ENCODE measurements around the gene DNAJB1.
"Not testable (repeated sequence)": the region's sequence is repeated elsewhere in the genome, so short reads cannot be mapped to it uniquely, and the experiment has no call there.

Gene DNAJB1

DNA sequence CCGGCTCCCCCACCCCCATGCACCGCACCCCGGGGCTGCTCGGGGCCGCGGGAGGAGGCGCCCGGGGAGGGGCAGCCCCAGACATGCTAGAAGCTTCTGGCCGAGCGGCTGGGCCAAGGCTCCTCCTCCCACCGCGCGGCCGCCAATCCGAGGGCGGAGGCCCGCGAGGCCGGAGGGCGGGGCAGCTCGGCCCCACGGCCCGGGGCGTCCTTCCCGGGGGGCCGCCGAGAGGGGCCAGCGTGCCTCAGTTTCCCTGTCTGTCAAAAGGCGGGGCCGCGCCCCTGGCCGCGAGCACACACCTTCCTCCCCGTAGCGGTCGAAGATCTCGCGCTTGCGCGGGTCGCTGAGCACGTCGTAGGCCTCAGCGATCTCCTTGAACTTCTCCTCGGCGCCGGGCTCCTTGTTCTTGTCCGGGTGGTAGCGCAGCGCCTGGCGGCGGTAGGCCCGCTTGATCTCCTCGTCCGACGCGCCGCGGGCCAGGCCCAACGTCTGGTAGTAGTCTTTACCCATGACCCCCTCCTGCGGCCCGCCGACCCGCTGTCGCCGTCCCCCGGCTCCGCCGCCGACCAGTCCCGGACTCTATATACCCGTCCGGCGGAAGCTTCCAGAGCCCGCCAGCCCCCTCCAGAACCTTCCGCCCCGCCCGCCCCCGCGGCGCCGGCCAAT is at the start of gene DNAJB1:
Gene DNAJB1, minus strand, starts transcription at position 558 of the 666 bp plus-strand sequence. Its CDS starts 48 bp downstream, at position 510.
- DNase-seq (ENCODE audit: low read depth): peak; percentile 53

DNA sequence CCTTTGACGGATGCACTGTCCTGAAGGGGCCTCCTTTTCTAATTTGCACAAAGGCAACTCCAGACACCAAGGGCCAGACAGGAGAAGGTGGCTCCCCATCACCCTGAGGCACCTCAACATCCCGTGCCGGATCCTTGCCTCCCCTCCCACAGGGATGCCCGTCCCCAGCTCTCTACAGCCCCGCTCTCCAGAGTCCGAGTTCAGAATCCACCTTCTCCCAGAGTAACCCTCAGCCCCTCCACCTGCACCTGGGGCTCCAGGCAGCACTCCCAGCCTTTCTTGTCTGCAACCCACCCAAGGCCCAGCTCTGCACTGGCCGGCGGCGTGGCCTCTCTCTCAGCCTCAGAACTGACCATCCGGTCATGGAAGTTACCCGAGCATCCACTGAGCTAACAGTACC is 48.9 kb upstream of the DNAJB1 start:
- DNase-seq (ENCODE audit: low read depth): no peak

DNA sequence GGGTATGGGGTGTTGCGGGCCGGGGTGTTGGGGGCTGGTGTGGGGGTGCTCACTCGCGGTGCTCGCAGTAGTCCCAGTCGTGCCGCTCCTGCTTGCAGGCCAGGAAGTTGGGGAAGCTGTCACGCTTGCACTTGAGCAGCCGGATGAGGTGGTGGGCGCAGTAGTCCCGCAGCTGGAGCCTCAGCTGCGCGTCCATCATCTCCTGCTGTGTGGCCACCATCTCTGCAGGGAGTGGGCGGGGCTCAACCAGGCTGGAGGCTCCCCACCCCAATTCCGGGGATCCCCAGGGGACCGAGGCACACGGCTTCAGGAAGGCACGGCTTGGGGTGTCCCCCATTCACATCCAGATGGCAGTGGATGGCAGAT is 48.5 kb upstream of the DNAJB1 start:
- no peak for DNase-seq (ENCODE audit: low read depth)

- no peak for DNase-seq (ENCODE audit: low read depth)
These were observed 47.8 kb upstream of the DNAJB1 start for GRCh38 chr19:14565765-14566711.

- DNase-seq (ENCODE audit: low read depth): no peak
These were observed 47.1 kb upstream of the DNAJB1 start for GRCh38 chr19:14565298-14565679.

GRCh38 chr19:14564652-14565297 is 46.6 kb upstream of the DNAJB1 start:
- not testable (repeated sequence) for DNase-seq (ENCODE audit: low read depth)

- no peak for DNase-seq (ENCODE audit: low read depth)
These were observed 45.9 kb upstream of the DNAJB1 start for GRCh38 chr19:14563989-14564651.

DNA sequence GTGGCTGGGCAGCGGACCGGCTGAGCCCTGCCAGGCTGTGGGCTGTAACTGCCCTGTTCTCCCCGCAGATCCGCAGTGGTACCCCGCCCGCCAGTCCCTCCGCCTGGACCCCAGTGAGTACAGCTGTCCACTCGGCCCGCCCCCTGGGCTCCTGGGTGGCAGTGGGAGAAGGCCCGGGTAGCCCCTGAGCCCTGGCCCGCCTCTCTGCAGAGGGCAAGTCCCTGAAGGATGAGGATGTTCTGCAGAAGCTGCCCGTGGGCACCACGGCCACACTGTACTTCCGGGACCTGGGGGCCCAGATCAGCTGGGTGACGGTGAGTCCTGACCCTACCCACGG is 45.4 kb upstream of the DNAJB1 start:
- no peak for DNase-seq (ENCODE audit: low read depth)

DNA sequence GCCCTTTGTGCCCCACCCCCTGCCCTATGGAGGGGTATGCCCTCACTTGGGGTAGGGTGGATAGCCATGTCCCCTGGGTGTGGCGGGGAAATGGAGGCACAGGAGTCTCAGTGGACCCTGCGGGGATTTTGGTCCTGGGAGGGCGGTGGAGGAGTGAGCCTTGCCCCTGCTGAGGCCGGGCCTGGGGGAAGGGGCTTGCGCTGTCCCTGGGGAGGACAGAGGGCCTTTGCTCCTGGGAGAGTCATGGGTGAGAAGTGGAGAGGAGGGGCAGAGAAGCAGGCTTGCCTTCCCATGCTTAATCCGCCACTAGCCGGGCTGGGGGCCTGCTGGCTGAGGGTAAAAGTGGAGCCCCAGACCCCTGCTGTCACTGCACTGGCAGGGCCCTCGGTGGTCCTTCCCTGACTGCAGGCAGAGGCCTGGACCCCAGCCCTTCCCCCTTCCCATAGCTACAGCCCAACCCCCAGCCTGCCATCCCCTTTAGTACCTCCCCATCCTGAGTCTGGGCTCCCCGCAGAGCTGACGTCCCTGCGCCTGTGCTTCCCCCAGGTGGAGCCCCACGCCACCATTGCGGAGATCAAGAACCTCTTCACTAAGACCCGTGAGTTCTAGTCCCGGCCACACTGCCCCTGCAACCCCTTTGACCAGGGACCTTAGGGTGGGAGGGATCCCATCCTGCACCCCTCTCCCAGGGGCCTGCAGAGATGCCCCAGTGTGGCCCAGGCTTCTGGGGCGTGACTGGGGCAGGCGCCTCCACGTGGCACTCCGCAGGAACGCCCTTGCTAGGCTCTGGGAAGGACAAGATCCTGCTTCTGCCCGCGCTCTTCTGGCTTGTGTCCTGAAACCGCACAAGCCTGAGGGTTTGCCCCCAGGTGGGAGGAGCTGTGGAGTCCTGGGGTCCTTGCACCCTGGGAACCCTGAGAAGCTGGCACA is 44.7 kb upstream of the DNAJB1 start:
- DNase-seq (ENCODE audit: low read depth): no peak

- no peak for DNase-seq (ENCODE audit: low read depth)
These were observed 43.7 kb upstream of the DNAJB1 start for GRCh38 chr19:14561847-14562351.

- no peak for DNase-seq (ENCODE audit: low read depth)
These were observed 43.1 kb upstream of the DNAJB1 start for GRCh38 chr19:14561249-14561648.

DNA sequence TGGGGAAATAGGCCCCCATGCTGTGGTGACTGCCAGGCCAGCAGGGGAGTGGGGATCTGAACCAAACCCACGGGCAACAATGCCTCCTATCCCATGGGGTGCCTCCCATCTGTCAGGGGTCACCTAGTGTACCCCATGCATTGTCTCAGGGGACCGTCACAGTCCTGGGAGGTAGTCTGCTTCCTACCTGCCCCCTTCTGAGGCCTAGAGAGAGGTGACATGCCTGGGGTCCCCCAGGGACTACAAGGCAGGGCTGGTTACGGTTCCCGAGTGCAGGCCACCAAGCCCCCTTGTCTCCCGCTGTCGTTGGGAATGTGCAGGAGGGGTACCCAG is 42.5 kb upstream of the DNAJB1 start:
- no peak for DNase-seq (ENCODE audit: low read depth)

- DNase-seq (ENCODE audit: low read depth): no peak
These were observed 41.9 kb upstream of the DNAJB1 start for GRCh38 chr19:14559916-14560775.

DNA sequence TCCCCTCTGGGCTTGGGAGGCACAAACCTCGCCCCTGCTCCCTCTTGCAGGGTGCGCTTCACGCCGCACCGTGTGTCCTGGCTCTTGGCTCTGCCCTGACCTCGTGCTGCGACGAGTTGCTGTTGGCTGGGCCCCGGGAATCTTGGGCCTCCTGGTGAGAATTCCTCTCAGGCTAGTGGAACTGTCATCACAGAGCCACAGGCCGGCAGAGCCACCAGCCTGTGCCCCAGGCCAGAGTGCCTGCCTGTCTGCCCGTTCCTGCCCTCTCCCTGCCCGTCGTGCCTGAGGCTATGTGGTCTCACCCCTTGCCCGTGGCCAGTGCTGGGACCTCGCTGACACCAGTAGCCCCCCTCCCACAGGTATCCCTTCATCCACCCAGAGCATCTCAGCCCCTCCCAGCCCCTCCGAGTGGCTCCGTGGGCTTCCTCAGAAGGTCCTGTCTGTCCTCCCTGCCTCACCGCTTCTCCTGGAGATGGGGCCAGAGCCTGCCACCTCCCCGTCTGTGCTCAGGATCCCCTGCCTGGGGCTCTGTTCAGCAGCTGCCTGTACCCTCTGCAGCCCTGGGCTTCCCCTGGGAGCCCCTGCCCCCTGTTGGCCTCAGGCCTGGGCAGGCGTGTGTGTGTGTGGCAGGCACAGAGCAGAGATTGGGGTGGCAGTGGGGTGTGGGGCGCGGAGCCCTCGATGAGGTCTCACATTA is 40.3 kb upstream of the DNAJB1 start:
- no peak for DNase-seq (ENCODE audit: low read depth)

- DNase-seq (ENCODE audit: low read depth): peak; percentile 55
These were observed 38.5 kb upstream of the DNAJB1 start for GRCh38 chr19:14556662-14557188.

GRCh38 chr19:14555918-14556661 is 37.9 kb upstream of the DNAJB1 start:
- DNase-seq (ENCODE audit: low read depth): no peak

- no peak for DNase-seq (ENCODE audit: low read depth)
These were observed 36.2 kb upstream of the DNAJB1 start for GRCh38 chr19:14554382-14554812.

DNA sequence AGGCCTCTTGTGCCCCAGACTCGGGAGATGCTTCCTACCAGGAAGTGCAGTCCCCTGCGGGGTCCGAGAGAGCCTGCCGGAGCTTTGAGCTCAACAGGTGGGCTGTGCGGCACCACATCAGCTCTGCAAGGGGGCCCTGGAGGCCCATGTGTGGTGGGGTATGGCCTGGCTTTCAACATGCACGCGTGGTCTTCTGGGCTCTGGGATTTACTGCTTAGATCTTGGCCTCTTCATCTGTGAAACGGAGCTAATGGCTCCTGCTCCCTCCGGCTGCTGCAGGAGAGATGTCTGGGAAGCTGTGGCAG is 35.7 kb upstream of the DNAJB1 start:
- no peak for DNase-seq (ENCODE audit: low read depth)
